HCT116 (cell line): ENCODE results near the gene SCARB1. TPM values are rescaled to one million over a fixed set of nuclear protein-coding genes. Genes with fewer than 3 reads are reported as not detected.

ENCODE experiments used
- ATAC-seq: fragments of 200-7000 bp; cut with Tn5 transposase; 2 replicates; pipeline ENCODE4 v1.9.1; 2020; ENCODE audit warnings: mild to moderate bottlenecking, moderate library complexity
- BruUV-seq: library from RNA; stranded (reverse); fragments of 400-500 nt; replicated peaks from 2 replicates; lab custom pipeline; 2021; lab: Mats Ljungman, UMichigan
- CTCF ChIA-PET: fragments of 300-600 bp; sonication (Branson Sonifier 250); formaldehyde crosslinking; loops from one replicate; lab custom pipeline; 2021; ENCODE audit warnings: antibody characterized with exemption; lab: Charles Lee
- POLR2A ChIA-PET: fragments of 300-600, 350-600 bp; sonication (Branson Sonifier 250); formaldehyde crosslinking; loops from one replicate; lab custom pipeline; 2021; ENCODE audit warnings: antibody characterized with exemption; lab: Charles Lee
- RAD21 ChIA-PET, 2 experiments: fragments of 300-600 bp; sonication (Branson Sonifier 250); formaldehyde crosslinking; loops; one replicate each; lab custom pipeline; 2023; ENCODE audit warnings: low total read pairs in 2 of 2; ENCODE audit not compliant: uncharacterized antibody in 2 of 2, unreplicated experiment in 2 of 2, low non-redundant PET in 1 of 2; lab: Charles Lee
- DNase-seq: peaks from one replicate; pipeline ENCODE4 v3.0.0-alpha.2; 2010; ENCODE audit warnings: low read depth, low spot score
- H2AFZ ChIP-seq: fragments of 200-600 bp; shearing (Covaris generic), sonication (generic); 2 replicates; pipeline ENCODE4 v1.6.1; 2017; ENCODE audit warnings: low read depth, mixed run types, mixed read lengths, antibody characterized with exemption, low read length; ENCODE audit not compliant: poor library complexity, severe bottlenecking
- H3K27ac ChIP-seq: 2 replicates; pipeline ENCODE4 v1.5.1; 2012; ENCODE audit warnings: low read depth, low read length
- H3K27me3 ChIP-seq: fragments of 200-600 bp; sonication (generic); 2 replicates; pipeline ENCODE4 v1.6.1; 2016; ENCODE audit warnings: mixed run types, low read length, mixed read lengths; ENCODE audit not compliant: insufficient read depth
- H3K36me3 ChIP-seq, 2 experiments: fragments of 200-500 bp in 1 of 2; fragments of 200-600 bp in 1 of 2; sonication (Bioruptor generic) in 1 of 2; sonication (generic) in 1 of 2; 2 replicates each; pipeline versions ENCODE4 v1.5.1 to v1.6.1; 2014 to 2016; ENCODE audit warnings: low read length in 2 of 2, inconsistent platforms in 1 of 2, mixed read lengths in 1 of 2, mixed run types in 1 of 2; ENCODE audit not compliant: insufficient read depth in 2 of 2, control insufficient read depth in 1 of 2
- H3K4me1 ChIP-seq, 2 experiments: fragments of 200-600 bp in 1 of 2; sonication (generic) in 1 of 2; 2 replicates each; pipeline versions ENCODE4 v1.5.1 to v1.6.1; 2012 to 2017; ENCODE audit warnings: low read length in 2 of 2, inconsistent platforms in 1 of 2, mild to moderate bottlenecking in 1 of 2, mixed read lengths in 1 of 2, mixed run types in 1 of 2, moderate library complexity in 1 of 2; ENCODE audit not compliant: insufficient read depth in 2 of 2, control insufficient read depth in 1 of 2
- H3K4me2 ChIP-seq: fragments of 200-600 bp; sonication (generic); 2 replicates; pipeline ENCODE4 v1.6.1; 2017; ENCODE audit warnings: mixed run types, low read length, mixed read lengths
- H3K4me3 ChIP-seq, 2 experiments: fragments of 200-600 bp in 1 of 2; sonication (generic) in 1 of 2; replicated peaks in 1 of 2; 2 replicates each; pipeline ENCODE4 v1.5.1; 2011 to 2016; ENCODE audit warnings: low read length in 2 of 2, control low read depth in 1 of 2, low read depth in 1 of 2, mild to moderate bottlenecking in 1 of 2, mixed read lengths in 1 of 2, mixed run types in 1 of 2
- H3K79me2 ChIP-seq: fragments of 200-600 bp; sonication (generic); 2 replicates; pipeline ENCODE4 v1.6.1; 2017; ENCODE audit warnings: mild to moderate bottlenecking, mixed run types, low read length, moderate library complexity, mixed read lengths; ENCODE audit not compliant: insufficient read depth
- H3K9ac ChIP-seq: fragments of 200-600 bp; sonication (generic); 2 replicates; pipeline ENCODE4 v1.6.1; 2016; ENCODE audit warnings: low read length, mixed read lengths
- H3K9me2 ChIP-seq: fragments of 200-600 bp; sonication (generic), shearing (Covaris generic); 2 replicates; pipeline ENCODE4 v1.6.1; 2017; ENCODE audit warnings: mixed run types, mild to moderate bottlenecking, moderate library complexity; ENCODE audit not compliant: insufficient read depth
- H3K9me3 ChIP-seq, 2 experiments: fragments of 200-500 bp in 1 of 2; fragments of 200-600 bp in 1 of 2; sonication (Bioruptor generic) in 1 of 2; sonication (generic) in 1 of 2; 2 replicates each; pipeline ENCODE4 v1.6.1; 2014 to 2017; ENCODE audit warnings: low read length in 2 of 2, mixed read lengths in 2 of 2, inconsistent platforms in 1 of 2, low read depth in 1 of 2, mild to moderate bottlenecking in 1 of 2, mixed run types in 1 of 2, moderate library complexity in 1 of 2; ENCODE audit not compliant: control insufficient read depth in 1 of 2, insufficient read depth in 1 of 2
- H4K20me1 ChIP-seq: fragments of 200-600 bp; sonication (generic), shearing (Covaris generic); 2 replicates; pipeline ENCODE4 v1.6.1; 2017; ENCODE audit warnings: mixed run types, mild to moderate bottlenecking, moderate library complexity; ENCODE audit not compliant: insufficient read depth
- ATF3 ChIP-seq: IDR thresholded peaks from 2 replicates; pipeline ENCODE4 v1.6.1; 2012
- CBX3 ChIP-seq: IDR thresholded peaks from 2 replicates; pipeline ENCODE4 v1.6.1; 2012; ENCODE audit warnings: low read depth
- CTCF ChIP-seq, 3 experiments: fragments of 200-600 bp in 1 of 3; sonication (generic) in 1 of 3; IDR thresholded peaks in 2 of 3; conservative IDR thresholded peaks in 1 of 3; 2 replicates each; pipeline ENCODE4 v1.5.1; 2012 to 2017; ENCODE audit warnings: low read depth in 2 of 3, low read length in 2 of 3, antibody characterized with exemption in 1 of 3, borderline replicate concordance in 1 of 3, control low read depth in 1 of 3, mild to moderate bottlenecking in 1 of 3, mixed read lengths in 1 of 3, mixed run types in 1 of 3, moderate library complexity in 1 of 3; ENCODE audit not compliant: insufficient read depth in 1 of 3
- EGR1 ChIP-seq: IDR thresholded peaks from 2 replicates; pipeline ENCODE4 v1.6.1; 2012; ENCODE audit warnings: low read depth
- ELF1 ChIP-seq: IDR thresholded peaks from 2 replicates; pipeline ENCODE4 v1.6.1; 2012; ENCODE audit warnings: low read depth, borderline replicate concordance
- EZH2 ChIP-seq: fragments of 200-600 bp; sonication (generic); IDR thresholded peaks from 2 replicates; pipeline ENCODE4 v1.6.1; 2017; ENCODE audit warnings: antibody characterized with exemption, mixed run types
- POLR2AphosphoS5 ChIP-seq: IDR thresholded peaks from 2 replicates; pipeline ENCODE4 v1.6.1; 2011; ENCODE audit warnings: mild to moderate bottlenecking, low read depth, low read length, moderate library complexity
- RAD21 ChIP-seq: IDR thresholded peaks from 2 replicates; pipeline ENCODE4 v1.6.1; 2012; ENCODE audit warnings: low read depth, mild to moderate bottlenecking
- ZFX ChIP-seq: fragments of 450-650 bp; IDR thresholded peaks from 2 replicates; pipeline ENCODE4 v1.6.1; 2017
- ZNF274 ChIP-seq: fragments of 200-500 bp; sonication (Bioruptor generic); IDR thresholded peaks from 2 replicates; pipeline ENCODE4 v1.6.1; 2014; ENCODE audit warnings: mild to moderate bottlenecking, low read depth, low read length, inconsistent platforms
- intact Hi-C: fragments of 100-400 bp; cut with micrococcal nuclease; formaldehyde crosslinking; loops from 2 replicates; pipeline ENCODE4 v1.10.0; 2022
- total RNA-seq: library from RNA; stranded (reverse); gene quantifications from one replicate; pipeline ENCODE4 v1.2.1, GENCODE V29; 2021; ENCODE audit not compliant: unreplicated experiment

Gene SCARB1
- total RNA-seq, 1 experiment from 2014 or later = 95.5 TPM

DNA sequence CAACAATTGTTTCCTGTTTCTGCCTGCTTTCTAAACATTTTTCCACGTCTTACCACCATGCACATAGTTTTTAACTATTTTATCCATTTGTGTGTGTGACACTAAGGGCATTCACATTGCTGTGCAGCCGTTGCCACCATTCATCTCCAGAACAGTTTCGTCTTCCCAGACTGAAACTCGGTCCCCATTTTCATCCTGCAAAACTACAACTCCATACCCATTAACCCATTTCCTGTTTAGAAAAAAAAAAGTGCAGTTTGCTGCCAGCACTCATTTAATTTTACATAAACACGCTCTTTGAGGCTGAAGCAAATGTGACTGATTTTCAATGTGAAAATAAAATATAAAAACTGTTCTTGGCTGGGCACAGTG, 35.2 kb upstream of the SCARB1 start:
- no TSS peak for BruUV-seq
- Histone ChIP-seq H3K4me3 (no peak overlapping the region), H3K4me1 (peaks cover 6 to 20% of the 10 kb centered on the region in 2 experiments; a peak in 3 of 4 replicates), H3K36me3 (no peaks in the 10 kb centered on the region), H4K20me1 (no peaks in the 10 kb centered on the region), H3K9ac (no peak overlapping the region), H3K9me3 (no peaks in the 10 kb centered on the region), H3K9me2 (no peaks in the 10 kb centered on the region), H3K79me2 (no peaks in the 10 kb centered on the region), H3K27ac (no peak overlapping the region), H2AFZ (no peak overlapping the region), H3K27me3 (no peaks in the 10 kb centered on the region), H3K4me2 (peak overlapping the region; percentile 30)
- ChIA-PET POLR2A (no interaction called here), CTCF (no interaction called here), RAD21 (no interaction called here)
- TF ChIP-seq EGR1 = no peak
- TF ChIP-seq EZH2 = no peak
- no peak for TF ChIP-seq ELF1
- TF ChIP-seq CTCF (IDR thresholded peaks at IDR 0.05 in 2 of 3, conservative IDR thresholded peaks at IDR 0.05 in 1 of 3; ENCODE audit: borderline replicate concordance in 1 of 3, insufficient read depth in 1 of 3, low read depth in 2 of 3, low read length in 2 of 3) = no peak
- no peak for TF ChIP-seq CBX3
- no peak for TF ChIP-seq POLR2AphosphoS5
- no peak for TF ChIP-seq ZNF274
- TF ChIP-seq ZFX = no peak
- TF ChIP-seq ATF3 = no peak
- TF ChIP-seq RAD21 = no peak
- intact Hi-C loops = loop anchor here (5.0 kb wide), 2 partner anchors 72 to 862 kb away; no protein-coding TSS in a partner anchor
- ATAC-seq (no peak), DNase-seq (no peak)
